ES-I3 (cell line): ENCODE measurements around the gene PCBP3.

Experiments
- H3K36me3 ChIP-seq: 2 replicates; pipeline ENCODE4 v1.6.1; 2013; ENCODE audit warnings: mild to moderate bottlenecking, low read length, control low read depth, moderate library complexity; ENCODE audit not compliant: insufficient read depth
- H3K4me1 ChIP-seq: 2 replicates; pipeline ENCODE4 v1.6.1; 2013; ENCODE audit warnings: mild to moderate bottlenecking, control low read depth, low read length; ENCODE audit not compliant: insufficient read depth
- H3K9ac ChIP-seq: 2 replicates; pipeline ENCODE4 v1.6.1; 2013; ENCODE audit warnings: low read depth, mild to moderate bottlenecking, low read length, moderate library complexity
- H3K9me3 ChIP-seq: 2 replicates; pipeline ENCODE4 v1.6.1; 2013; ENCODE audit warnings: mild to moderate bottlenecking, low read length, moderate library complexity; ENCODE audit not compliant: control insufficient read depth, insufficient read depth

PCBP3 gene

DNA sequence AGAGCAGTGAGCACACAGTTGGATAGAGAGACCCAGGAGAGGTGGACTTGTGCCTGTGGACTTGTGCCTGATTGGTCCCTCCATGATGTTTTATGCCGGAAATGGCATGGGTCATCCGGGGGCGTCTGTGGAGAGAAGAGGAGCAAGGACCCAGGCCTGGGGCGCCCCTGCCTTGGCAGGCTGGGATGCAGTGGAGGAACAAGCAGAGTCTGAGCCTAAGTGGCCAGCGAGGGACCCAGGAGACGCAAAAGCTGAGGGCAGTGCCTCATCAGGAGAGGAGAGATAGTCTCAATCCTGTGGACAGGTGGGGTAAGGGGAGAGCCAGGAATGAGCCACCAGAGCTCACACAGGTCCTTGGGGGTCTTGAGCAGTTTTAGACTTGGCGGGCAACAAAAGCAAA lies 146.9 kb downstream of the PCBP3 start:
- no peaks in the 10 kb centered on the region for H3K4me1 ChIP-seq
- no peaks in the 10 kb centered on the region for H3K9me3 ChIP-seq
- no peaks in the 10 kb centered on the region for H3K36me3 ChIP-seq
- no peak overlapping the region for H3K9ac ChIP-seq

DNA sequence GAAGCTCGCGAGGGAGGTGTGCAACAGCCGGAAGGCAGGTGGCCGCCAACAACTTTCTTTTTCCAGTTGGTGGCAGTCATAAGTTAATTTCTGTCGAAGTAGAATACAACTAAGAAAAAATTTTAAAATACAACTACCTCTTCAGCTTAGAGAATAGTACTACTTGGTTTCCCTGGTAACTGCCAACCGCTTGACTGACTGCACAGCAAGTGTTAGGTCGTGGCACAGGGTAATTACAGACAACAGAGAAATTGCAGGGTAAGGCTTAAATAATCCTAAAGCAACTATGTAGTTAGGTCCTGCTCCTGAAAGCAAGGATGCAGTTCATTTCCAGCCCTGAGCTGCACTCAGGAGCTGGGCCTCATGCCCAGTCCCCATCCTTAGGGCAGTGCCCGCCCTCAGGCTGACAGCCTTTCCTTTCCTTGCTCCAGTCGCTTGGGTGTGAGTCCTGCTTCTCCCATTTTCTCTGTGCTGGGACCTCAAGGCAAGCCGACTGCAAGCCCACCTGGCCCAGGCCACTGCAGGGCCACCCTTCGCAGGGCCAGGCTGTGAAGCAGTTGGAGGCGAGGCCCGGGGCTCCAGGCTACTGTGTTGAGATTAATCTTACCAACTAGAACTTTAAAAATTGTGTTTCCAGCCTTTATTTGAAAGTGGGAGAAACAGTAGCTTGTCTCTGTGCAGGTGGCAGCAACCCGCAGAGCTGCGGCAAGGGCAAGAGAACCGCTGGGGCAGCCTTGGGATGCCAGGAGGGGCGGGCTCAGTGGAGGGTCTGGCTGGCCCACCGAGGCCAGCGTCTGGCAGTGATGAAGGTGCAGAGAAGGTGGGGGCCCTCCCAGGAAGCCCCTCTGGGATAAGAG lies 148.3 kb downstream of the PCBP3 start:
- Histone ChIP-seq H3K36me3 (no peaks in the 10 kb centered on the region), H3K9ac (no peak overlapping the region), H3K9me3 (no peaks in the 10 kb centered on the region), H3K4me1 (no peaks in the 10 kb centered on the region)

DNA sequence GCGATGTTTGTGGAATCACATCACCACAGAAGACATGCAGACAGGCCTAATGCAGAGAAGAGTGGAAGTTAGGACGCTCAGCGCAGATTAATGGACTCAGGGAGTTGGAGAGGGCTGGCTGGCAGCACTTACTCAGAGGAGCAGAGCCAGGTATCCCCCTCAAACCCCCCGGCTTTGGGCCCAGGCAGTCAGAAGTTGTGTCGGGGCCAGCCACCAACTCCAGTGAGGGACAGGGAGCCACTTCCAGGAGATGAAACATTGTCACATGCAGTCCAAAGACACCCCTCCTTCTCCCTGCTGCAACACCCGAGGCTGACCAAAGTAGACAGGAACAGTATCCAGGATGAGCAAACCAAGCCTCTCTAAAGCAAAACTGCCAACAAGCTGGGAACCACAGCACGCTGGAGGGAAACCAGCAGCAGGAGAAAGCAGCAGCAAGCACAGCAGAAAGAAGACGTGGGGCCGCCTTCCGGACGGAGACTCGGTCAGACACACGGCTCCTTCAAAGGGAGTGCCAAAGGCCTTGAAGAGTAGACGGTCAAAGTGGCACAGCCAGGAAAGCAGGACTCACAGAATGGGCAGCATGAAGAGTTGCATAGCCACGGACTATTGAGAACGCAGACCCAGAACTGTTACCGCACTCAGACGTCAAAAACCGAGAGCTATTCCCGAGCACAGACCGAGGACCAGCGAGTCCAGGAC lies 149.3 kb downstream of the PCBP3 start:
- H3K4me1 ChIP-seq, result no peaks in the 10 kb centered on the region
- no peaks in the 10 kb centered on the region for H3K9me3 ChIP-seq
- no peaks in the 10 kb centered on the region for H3K36me3 ChIP-seq
- no peak overlapping the region for H3K9ac ChIP-seq

DNA sequence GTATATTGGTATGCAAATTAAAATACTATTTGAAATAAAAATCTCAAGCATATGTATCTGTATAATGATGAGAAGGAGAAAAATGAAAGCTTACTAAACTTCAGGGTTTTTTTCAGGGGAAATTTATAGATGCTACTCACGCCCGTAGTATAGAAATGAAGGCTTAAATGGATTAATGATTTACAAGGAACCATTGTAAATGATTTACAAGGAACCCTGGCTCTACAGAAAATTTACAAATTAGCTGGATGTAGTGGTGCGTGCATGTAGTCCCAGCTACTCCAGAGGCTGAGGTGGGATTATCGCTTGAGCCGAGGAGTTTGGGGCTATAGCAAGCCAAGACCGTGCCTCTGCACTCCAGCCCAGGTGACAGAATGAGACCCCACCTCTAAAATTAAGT lies 150.5 kb downstream of the PCBP3 start:
- Histone ChIP-seq H3K4me1 (no peaks in the 10 kb centered on the region), H3K9ac (no peak overlapping the region), H3K9me3 (no peaks in the 10 kb centered on the region), H3K36me3 (no peaks in the 10 kb centered on the region)

DNA sequence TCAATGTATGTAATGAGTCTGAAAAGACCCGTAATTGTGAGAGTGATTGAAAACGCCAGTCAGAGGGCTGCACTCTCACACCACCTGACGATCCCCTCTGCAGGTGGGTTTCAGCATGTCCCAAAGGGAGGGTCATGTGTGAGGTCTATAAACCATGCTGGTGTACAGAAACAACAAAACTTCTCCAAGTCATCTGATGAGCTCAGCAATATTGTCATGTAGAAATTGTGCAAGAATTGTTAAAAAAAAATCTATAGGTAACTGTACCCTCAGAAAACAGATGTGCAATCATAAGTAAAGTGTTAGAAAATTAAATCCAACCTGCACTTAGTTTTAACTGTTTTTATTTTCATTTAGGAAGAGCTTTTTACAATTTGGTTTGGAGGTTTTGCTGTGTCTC lies 152.5 kb downstream of the PCBP3 start:
- Histone ChIP-seq H3K4me1 (no peaks in the 10 kb centered on the region), H3K9me3 (no peaks in the 10 kb centered on the region), H3K9ac (no peak overlapping the region), H3K36me3 (no peaks in the 10 kb centered on the region)

DNA sequence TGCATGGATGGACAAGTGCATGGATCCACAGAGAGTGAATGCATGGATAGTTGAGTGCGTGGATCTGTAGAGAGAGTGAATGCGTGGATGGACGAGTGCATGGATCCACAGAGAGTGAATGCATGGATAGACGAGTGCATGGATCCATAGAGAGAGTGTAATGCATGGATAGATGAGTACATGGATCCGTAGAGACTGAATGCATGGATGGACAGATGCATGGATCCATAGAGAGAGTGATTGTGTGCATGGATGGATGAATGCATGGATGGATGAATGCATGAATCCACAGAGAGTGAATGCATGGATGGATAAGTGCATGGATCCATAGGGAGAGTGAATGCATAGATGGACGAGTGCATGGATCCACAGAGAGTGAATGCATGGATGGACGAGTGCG lies 153.8 kb downstream of the PCBP3 start:
- no peak overlapping the region for H3K9ac ChIP-seq
- H3K36me3 ChIP-seq, result no peaks in the 10 kb centered on the region
- no peaks in the 10 kb centered on the region for H3K4me1 ChIP-seq
- H3K9me3 ChIP-seq, result no peaks in the 10 kb centered on the region

DNA sequence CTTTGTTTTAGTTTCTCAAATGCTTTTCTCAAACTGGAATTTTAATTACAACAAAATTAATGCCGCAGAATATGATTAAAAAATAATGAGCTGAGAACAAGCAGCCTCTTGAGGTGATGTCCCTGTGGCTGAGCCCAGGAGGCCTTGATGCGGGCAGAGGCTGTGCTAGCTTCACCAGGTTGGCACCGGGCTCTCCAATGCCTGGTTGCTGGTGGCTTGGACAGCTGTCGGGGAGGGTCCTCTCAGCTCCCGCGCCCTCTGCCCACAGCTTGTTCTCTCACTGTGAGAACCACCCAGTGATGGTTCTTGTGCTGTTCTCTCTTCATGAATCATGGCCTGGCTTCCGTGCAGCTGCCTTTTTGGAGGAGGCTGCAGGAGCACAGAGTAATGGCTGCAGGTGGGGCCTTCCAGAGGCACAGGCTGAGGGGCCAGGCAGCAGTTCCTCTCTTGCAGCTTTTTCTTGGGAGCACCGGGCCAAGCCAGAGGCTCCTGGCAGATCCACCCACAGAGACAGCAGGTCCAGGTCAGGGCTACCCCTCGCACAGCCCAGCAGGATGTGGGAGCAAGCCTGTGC lies 156.3 kb downstream of the PCBP3 start:
- Histone ChIP-seq H3K4me1 (no peaks in the 10 kb centered on the region), H3K36me3 (no peaks in the 10 kb centered on the region), H3K9me3 (no peaks in the 10 kb centered on the region), H3K9ac (no peak overlapping the region)

DNA sequence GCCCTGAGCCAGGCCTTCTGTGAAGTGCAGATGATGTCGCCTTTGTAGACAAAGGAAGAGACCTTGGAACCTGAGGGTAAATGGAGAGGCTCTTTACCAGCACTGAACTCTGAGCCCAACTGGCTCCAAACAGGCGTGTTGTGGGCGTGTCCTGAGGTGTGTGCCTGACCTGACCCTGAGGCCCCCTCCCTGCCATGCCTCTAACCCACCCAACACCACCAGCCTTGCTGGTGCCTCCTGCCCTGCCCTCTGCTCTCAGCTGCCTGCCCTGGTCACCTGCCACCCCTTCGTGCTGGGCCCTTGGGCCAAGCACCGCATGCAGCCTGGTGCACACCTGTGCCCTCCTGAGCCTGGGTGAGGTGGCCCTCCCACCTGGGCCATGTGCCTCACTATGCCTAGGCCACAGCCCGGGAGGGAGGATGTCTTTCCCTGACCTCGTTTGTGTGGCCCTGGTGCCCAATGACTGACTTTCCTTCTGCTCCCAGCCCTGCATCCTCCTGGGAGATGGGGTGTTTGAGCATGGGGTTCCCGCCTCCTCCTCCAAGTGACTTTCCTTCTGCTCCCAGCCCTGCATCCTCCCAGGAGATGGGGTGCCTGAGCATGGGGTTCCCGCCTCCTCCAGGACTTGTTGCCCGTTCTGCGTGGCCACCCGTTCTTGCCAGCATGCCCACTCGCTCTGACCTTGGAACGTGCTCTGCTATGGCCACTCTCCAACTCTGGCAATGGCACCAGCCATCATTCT lies 157.0 kb downstream of the PCBP3 start:
- Histone ChIP-seq H3K36me3 (no peaks in the 10 kb centered on the region), H3K9ac (no peak overlapping the region), H3K4me1 (no peaks in the 10 kb centered on the region), H3K9me3 (no peaks in the 10 kb centered on the region)

DNA sequence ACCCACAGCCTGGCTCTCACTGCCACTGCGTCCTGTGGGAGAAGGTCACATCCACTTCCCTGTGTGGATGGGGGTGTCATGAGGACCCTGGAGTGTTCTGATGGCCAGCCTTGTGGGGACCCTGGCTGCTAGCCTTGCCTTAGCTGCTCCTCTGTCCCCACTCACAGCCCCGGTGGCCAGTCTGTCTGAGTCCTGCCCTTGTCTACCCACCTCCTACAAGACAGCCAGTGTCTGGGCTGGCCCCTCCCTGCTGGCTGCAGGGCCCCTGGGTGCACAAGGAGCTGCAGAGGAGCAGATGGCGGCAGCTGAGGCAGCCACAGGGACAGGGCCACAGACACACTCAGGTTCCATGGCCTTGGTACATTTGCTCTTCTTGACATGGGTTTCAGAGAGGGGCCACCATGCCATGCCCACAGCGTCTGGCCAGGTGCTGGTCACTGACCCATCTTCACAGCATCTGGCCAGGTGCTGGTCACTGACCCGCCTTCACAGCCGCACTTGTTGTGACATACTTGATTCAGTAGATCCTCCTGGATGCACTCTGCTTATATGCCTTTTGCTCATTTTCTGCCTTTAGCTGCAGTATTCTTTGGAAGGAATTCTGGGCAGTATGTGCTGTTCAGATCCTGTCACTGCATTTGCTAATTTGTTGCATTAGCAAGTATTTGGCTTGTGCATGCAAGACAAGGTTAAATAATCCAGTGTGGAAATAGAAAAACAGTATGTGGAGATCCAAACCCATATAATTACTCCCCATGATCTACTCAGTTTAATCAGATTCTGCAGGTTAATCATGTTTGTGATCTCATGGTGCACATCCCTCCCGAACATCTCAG lies 157.8 kb downstream of the PCBP3 start:
- no peaks in the 10 kb centered on the region for H3K4me1 ChIP-seq
- H3K36me3 ChIP-seq, result no peaks in the 10 kb centered on the region
- H3K9ac ChIP-seq, result no peak overlapping the region
- no peaks in the 10 kb centered on the region for H3K9me3 ChIP-seq

DNA sequence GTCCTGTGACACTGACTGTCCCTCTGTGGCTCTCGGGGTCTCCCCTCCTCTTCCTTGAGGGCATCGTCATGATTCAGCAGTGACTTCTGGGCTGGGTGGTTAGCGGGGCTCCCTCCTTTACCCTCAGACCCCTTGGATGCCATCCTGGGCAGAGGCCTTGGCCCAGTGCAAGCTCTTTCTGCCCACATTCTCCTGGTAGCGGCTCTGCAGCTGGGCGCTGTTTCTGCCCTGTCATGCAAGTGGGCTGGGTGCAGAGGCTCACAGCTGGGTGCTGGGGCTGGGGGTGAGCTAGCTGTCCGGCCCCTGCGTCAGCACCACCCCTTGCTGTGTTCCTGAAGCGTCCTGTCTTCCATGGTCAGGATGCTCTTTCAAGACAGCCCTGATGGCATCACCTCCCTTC lies 158.5 kb downstream of the PCBP3 start:
- Histone ChIP-seq H3K9ac (no peak overlapping the region), H3K36me3 (no peaks in the 10 kb centered on the region), H3K4me1 (no peaks in the 10 kb centered on the region), H3K9me3 (no peaks in the 10 kb centered on the region)

DNA sequence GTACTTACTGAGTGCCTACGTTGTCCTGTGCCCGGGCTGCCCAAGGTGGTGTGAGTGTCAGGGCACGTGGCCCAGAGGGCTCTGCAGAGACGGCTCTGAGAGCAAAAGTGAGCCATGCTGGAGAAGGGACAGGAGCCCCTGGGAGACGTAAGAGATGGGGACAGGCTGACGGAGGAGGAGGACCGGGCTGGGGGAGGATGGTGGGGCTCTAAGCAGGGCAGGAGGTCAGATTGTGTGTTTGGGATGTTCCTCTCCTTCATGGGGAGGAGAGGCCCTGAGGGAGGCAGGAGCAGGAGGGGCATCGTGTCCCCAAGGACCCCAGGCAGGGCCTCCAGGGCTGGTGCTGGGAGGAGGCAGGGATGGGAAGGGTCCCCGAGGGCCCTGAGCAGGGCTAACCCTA lies 158.9 kb downstream of the PCBP3 start:
- no peak overlapping the region for H3K9ac ChIP-seq
- H3K9me3 ChIP-seq, result no peaks in the 10 kb centered on the region

DNA sequence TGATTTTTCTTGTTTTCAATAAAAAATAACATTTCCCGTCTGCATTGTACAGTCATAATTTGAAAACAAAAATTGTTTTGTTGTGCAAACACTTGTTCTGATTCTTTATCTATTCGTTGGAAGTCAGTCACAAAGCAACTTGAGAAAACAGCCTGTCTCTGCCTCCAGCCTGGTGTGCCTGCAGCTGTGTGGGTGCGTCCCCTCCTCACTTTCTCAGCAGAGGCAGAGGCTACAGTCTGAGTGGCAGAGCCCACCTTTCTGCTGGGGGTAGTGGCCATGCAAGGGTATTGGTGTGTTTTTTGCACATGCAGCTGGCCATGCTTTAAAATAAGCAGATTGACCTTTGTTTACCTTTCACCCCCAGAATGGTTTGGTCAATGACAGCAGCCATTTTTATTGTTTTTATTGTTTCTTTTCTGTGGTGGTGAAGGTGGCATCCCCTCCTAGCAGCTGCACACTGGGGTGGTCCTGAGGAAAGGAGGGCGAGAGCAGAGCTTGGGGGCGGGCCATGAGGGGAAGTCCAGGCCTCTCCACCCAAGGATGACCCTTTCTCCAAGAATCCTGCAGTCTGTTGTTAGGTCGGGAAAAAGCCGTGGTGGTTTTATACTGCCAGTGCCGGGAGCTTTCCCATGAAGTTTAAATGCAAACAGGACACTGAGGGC lies 159.6 kb downstream of the PCBP3 start:
- no peaks in the 10 kb centered on the region for H3K4me1 ChIP-seq
- H3K36me3 ChIP-seq, result no peaks in the 10 kb centered on the region
- no peaks in the 10 kb centered on the region for H3K9me3 ChIP-seq
- no peak overlapping the region for H3K9ac ChIP-seq

More for the DNA sequence above, 158.9 kb downstream of the PCBP3 start:
- H3K36me3 ChIP-seq, result no peaks in the 10 kb centered on the region
- no peaks in the 10 kb centered on the region for H3K4me1 ChIP-seq

DNA sequence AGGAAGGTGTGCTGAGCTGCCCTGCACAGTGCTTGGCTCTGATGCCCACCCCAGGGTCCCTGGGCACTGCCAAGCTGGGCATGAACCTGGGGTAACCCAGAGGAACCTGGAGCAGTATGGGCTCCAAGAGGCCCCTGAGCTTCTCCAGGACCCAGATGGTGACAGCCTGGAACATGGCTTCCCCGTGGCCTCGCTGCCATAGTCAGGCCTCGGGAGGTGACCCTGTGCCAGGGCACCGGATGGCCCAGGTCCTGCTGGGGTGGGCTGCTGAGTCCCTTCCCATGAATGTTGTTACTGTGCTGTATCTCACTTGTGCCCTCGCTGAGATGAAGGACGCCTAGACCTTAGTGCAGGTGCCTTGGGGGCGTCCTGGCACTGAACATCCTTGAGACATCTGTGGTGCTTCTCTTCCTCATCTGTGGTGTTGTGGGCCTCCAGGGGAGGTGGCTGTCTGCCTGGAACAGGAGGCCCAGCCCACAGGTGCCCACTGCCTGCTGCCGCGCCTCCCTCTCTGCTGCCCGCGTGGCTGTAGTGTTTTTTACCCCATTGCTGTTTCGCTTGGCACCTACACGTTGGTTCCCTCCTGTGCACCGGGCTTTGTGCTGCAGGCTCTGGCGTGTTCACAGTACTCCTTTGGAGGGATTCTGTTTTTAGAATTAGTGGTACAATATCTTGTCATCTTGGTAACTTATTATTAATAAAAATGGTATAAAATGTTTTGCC lies 160.3 kb downstream of the PCBP3 start:
- Histone ChIP-seq H3K9ac (no peak overlapping the region), H3K4me1 (no peaks in the 10 kb centered on the region), H3K9me3 (no peaks in the 10 kb centered on the region), H3K36me3 (no peaks in the 10 kb centered on the region)
